Measurements from ENCODE around the gene PLXDC2. TPM values are rescaled to one million over a fixed set of nuclear protein-coding genes. Genes with fewer than 3 reads are reported as not detected.

The PLXDC2 gene
- total RNA-seq, 4 donors from 2014 or later: 21.2 to 43.2 (median 32.7) TPM

- Histone ChIP-seq H3K9me3 (no peaks in the 10 kb centered on the region), H3K27ac (no peak overlapping the region), H3K4me1 (no peaks in the 10 kb centered on the region), H3K27me3 (no peaks in the 10 kb centered on the region), H3K4me3 (no peak overlapping the region), H3K36me3 (no peaks in the 10 kb centered on the region)
- DNase-seq: no peak
- TF ChIP-seq, protein P1, sequence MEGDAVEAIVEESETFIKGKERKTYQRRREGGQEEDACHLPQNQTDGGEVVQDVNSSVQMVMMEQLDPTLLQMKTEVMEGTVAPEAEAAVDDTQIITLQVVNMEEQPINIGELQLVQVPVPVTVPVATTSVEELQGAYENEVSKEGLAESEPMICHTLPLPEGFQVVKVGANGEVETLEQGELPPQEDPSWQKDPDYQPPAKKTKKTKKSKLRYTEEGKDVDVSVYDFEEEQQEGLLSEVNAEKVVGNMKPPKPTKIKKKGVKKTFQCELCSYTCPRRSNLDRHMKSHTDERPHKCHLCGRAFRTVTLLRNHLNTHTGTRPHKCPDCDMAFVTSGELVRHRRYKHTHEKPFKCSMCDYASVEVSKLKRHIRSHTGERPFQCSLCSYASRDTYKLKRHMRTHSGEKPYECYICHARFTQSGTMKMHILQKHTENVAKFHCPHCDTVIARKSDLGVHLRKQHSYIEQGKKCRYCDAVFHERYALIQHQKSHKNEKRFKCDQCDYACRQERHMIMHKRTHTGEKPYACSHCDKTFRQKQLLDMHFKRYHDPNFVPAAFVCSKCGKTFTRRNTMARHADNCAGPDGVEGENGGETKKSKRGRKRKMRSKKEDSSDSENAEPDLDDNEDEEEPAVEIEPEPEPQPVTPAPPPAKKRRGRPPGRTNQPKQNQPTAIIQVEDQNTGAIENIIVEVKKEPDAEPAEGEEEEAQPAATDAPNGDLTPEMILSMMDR (IDR thresholded peaks at IDR 0.05): no peak
- TF ChIP-seq POLR2A (IDR thresholded peaks at IDR 0.05): no peak
These were observed 487.4 kb downstream of the PLXDC2 start for GRCh38 chr10:20303453-20304152.

DNA sequence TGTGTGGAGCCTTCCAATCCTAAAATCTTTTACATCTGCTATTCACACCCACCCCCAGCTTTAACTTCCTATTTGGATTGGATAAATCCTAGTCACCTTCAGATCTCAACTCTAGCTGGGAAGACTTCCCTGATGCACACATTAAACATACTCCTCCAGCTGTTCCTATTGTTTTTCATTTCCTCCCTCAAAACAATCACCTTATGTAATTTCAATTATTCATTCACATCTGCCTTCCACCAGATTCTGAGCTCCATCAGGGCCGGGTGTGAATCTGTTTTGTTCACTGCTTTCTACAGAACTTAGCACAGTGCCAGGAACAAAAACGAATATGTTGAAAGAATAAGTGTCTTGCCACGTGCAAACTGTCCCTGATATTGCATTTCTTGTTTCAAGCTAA is 497.4 kb downstream of the PLXDC2 start:
- TF ChIP-seq, protein P1 (IDR thresholded peaks at IDR 0.05): no peak
- no peak for TF ChIP-seq POLR2A (IDR thresholded peaks at IDR 0.05)
- H3K27ac ChIP-seq: no peak overlapping the region

GRCh38 chr10:20314431-20314830 is 498.2 kb downstream of the PLXDC2 start:
- no peak for TF ChIP-seq POLR2A (IDR thresholded peaks at IDR 0.05)
- TF ChIP-seq, protein P1 (IDR thresholded peaks at IDR 0.05): no peak
- Histone ChIP-seq H3K27me3 (no peaks in the 10 kb centered on the region), H3K4me1 (no peaks in the 10 kb centered on the region), H3K4me3 (no peak overlapping the region), H3K27ac (no peak overlapping the region), H3K9me3 (no peaks in the 10 kb centered on the region), H3K36me3 (no peaks in the 10 kb centered on the region)
- DNase-seq: no peak

More for the DNA sequence above, 497.4 kb downstream of the PLXDC2 start:
- H3K27me3 ChIP-seq: no peaks in the 10 kb centered on the region
- H3K36me3 ChIP-seq: no peaks in the 10 kb centered on the region
- no peak for DNase-seq
- no peaks in the 10 kb centered on the region for H3K9me3 ChIP-seq
- H3K4me3 ChIP-seq: no peak overlapping the region
- H3K4me1 ChIP-seq: no peaks in the 10 kb centered on the region

DNA sequence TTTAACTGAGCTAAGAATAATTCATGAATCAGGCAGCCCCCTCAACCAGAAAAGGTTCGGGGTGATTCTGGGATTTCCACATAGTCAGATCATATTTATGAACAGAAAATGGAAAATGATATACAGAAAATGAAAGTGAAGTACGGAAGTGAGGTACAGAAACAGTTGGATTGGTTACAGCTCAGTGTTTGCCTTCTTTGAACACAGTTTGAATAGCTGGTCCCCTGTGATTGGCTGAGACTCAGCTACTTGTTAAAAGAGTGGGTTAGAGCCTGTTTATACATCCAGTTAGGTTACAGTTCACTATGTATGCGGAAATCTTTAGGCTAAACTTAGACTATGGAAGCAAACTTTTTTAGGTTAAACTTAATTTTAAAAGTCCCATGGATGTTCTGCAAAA is 511.7 kb downstream of the PLXDC2 start:
- Histone ChIP-seq H3K4me3 (no peak overlapping the region), H3K36me3 (no peaks in the 10 kb centered on the region), H3K27ac (no peak overlapping the region), H3K4me1 (no peaks in the 10 kb centered on the region), H3K9me3 (no peaks in the 10 kb centered on the region), H3K27me3 (no peaks in the 10 kb centered on the region)
- DNase-seq: no peak
- TF ChIP-seq POLR2A (IDR thresholded peaks at IDR 0.05): no peak
- TF ChIP-seq, protein P1 (IDR thresholded peaks at IDR 0.05): no peak

DNA sequence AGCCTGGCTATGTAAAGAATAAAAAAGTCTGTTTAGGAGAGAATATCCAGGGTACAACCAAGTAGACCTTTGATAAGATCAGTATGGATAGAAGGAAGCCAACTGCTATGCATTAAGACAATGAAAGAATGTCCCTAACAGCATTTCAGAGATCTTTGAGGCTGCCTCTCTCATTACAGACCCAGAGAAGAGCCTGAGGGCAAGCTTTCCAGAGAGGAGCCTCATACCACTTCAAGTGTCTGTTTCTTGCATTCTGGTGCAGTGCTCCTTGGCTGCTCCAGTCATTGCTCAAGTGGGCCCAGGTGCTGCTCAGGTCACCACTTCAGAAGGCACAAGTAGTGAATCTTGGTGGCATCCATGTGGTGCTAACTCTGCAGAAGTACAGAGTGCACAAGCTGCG is 514.0 kb downstream of the PLXDC2 start:
- no peak overlapping the region for H3K4me3 ChIP-seq
- H3K27ac ChIP-seq: no peak overlapping the region
- no peaks in the 10 kb centered on the region for H3K4me1 ChIP-seq
- TF ChIP-seq, protein P1 (IDR thresholded peaks at IDR 0.05): no peak
- no peak for TF ChIP-seq POLR2A (IDR thresholded peaks at IDR 0.05)
- H3K9me3 ChIP-seq: no peaks in the 10 kb centered on the region
- H3K36me3 ChIP-seq: no peaks in the 10 kb centered on the region
- no peak for DNase-seq
- H3K27me3 ChIP-seq: no peaks in the 10 kb centered on the region

All from Peyer's patch (tissue), 4 donors.